Stimulated activated CD8-positive, alpha-beta memory T cell treated with anti-CD3 and anti-CD28 coated beads, Interleukin-12 subunit alpha, Interleukin-12 subunit beta, amount 100 ng/mL, for 1 hour (primary cell): Measurements from ENCODE around the gene RASAL2.

Experiments
- DNase-seq: peaks from one replicate; pipeline ENCODE4 v3.0.0-alpha.2; 2020; ENCODE audit warnings: low read depth

The RASAL2 gene

DNA sequence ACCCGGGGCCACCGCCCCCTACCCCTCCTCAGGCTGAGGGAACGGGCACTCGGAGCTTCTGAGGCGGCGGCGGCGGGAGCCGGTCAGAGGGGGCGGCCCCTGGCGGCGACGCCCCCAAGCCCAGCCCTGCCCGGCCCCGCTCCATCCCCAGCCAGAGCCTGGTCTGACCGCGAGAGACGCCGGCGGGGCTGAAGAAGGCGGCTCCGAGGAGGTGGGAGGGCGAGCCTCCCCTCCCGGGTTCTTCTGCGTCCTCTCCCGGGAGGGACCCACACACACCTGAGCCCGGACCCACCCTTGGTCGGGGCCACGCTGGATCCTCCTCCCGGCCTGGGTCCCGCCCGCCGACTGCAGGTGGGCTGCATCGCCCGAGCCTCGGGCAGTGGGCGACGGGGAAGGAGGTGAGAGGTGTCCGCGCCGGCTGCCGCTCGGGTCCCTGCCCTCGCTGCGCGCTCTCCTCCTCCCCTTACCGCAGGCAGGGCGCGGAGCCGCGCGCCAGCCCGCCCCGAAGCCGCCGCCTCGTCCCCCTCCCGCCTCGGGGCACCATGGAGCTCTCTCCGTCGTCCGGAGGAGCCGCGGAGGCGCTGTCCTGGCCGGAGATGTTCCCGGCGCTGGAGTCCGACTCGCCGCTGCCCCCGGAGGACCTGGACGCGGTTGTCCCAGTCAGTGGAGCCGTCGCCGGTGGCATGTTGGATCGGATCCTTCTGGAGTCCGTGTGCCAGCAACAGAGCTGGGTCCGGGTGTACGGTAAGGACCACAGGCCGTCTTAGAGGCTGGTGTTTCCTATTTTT, at the start of gene RASAL2:
TSS of gene RASAL2 (plus strand) at position 154 of the 788 bp plus-strand sequence. CDS start at position 543, 389 bp downstream.
- DNase-seq: no peak

DNA sequence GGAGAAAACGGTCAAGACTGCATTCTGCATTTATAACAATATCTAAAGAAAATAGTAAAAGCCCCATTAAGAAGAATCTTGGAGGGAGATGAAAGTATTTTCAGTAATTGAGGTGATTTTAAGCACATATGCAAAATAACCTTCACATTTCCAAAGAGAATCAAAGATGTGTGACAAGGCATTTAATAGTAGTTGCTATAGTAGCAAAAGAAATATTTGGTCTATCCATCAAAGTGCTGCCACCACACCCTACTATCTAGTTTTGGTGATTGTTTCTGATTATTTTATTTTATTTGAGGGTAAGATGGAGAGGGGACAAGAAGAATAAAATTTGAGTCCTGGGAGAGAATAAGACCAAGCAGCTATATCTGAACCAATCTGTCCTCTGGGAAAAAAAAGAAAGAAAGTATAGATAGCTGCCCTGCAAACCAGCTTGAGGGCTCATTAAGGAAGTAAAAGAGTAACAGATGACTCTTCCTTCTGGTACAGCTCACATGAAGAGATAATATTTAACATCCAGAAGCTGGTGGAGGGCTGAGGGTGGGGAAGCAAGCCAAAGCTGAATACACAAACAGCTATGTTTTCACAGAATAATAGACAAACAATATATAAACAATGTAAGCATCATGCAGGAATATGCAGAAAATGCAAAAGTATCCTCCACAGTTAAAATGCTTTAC, 47.2 kb upstream of the RASAL2 start:
- no peak for DNase-seq

DNA sequence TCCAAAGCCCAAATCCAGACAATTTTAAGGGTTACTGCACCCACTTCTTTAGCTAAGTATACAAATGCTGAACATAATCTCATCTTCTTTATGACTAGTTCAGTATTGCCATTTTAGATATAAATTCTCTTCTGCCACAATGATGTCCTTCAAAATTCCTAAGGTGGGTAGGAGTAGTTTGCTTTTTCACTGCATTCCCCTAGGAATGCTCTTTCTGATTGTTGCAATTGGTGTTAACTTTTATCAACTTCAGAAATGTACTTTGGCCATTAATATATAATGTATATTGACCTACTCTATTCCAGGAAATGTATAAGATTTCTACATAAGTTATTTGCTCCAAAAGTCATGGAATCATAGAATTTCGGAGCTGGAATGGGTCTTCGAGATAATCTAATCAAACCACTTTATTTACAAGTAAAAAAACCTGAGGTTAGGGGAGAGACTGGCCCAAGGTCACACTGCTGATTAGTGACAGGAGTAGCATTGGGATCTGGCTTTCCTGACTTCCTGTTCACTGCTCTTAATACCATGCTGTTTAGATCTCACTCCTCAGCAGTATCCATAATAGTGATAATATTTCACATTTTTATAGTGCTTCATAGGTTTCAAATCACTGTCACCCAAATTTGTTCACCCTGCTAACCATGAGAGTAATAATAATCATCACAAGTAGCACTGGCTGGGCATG, 46.4 kb upstream of the RASAL2 start:
- DNase-seq: no peak

DNA sequence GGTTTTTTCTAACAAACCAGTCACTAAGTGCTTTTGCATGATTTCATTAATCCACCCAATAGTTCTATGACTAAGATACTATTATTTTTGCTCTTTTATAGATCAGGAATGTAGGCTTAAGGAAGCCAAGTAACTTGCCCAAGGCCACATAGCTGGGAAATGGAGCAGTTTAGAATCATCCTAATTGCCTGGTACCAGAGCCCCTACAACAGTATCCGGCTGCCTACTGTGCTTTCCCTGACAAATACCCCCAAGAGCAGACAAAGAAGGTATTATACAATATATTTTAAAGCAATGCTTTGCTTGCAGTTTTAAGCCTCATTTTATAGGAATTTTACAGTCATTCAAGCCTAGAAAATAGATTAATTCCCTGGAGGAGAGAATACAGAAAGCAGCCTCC, 45.5 kb upstream of the RASAL2 start:
- no peak for DNase-seq

DNA sequence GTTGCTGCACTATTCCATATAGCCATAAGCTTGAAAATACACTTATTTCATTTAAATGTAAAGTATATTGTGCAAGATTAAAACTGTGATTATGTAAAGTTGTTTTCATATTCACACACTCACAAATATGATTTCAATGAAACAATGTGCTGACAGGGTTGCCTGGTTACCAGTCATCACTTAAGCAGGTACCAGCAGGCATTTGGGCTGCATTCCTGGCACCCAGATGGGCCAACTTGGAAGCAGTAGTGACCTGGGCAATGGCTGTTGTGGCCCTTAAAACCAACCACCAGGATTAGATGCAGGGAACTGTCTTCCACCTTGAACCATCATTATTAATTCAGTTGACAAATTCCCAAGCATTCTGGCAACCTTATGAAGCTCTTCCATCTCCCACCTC, 45.0 kb upstream of the RASAL2 start:
- DNase-seq: no peak

DNA sequence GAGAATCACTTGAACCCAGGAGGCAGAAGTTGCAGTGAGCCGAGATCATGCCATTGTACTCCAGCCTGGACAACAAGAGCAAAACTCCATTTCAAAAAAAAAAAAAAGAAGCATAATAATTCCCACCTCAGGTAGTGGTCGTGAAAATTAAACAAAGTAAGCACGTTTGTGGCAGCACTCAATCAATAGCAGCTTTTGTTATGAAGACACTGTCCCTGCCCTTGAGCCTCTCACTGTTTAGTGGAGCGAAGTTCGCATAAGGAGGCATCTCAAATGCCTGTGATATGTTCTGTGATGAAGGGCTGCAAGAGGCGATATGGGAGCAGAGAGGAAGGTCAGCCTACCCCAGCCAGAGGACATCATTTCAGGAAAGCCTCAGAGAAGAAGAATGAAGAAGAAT, 43.8 kb upstream of the RASAL2 start:
- DNase-seq: no peak

DNA sequence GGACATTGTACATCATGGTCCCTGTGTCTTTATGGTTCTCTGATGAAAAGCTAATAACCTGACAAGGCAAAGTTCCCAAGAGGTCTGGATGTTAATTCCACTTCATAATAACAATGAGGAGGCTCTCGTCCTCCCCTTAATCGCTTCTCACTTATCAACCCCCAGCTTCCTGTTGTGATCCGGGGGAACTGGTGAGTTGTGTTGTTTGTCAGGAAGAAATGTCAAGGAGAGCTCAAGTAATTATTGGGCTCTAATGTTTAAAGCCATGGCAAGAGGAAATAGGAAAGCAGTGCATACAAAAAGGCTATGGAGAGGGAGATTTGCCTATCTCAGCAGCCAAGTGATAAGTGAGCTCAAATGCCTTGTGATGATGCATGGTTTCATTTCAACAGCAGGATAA, 42.8 kb upstream of the RASAL2 start:
- no peak for DNase-seq

DNA sequence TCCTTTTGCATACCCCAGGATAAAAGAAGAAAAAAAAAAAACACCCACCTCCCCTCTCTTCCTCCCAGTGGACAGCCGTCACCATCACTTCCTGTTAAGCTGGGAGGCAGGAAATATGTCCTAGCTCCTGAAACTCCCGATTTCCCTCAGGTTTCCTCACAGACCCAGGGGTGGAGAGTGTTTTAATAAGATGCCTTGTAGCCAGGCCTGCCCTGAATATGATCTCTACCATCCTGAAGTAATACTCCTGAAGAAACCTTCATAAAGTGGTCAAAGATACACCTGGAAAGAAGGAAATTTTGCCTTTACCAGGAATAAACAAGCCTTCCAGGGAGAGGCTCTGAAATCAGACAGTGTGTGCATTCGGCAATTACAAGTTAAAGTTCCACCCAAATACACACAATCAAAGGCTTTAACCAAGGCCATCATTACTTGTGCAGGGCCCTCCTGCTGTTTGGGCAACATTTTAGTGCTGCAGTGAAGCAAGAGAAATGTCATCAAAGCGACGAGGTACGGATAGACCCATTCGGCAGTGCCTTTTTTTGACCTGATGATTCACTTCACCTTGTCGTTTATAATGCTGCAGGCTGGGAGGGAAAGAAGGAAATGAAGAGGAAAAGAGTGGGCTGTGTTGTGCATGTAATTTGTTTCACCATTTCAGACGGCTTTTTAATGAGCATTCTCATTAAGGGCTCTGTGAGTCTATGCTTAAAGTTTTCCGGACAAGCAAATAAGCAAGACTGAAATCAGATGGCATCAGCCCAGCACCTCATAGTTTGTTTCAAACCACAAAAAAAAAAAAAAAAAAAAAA, 41.0 kb upstream of the RASAL2 start:
- no peak for DNase-seq

DNA sequence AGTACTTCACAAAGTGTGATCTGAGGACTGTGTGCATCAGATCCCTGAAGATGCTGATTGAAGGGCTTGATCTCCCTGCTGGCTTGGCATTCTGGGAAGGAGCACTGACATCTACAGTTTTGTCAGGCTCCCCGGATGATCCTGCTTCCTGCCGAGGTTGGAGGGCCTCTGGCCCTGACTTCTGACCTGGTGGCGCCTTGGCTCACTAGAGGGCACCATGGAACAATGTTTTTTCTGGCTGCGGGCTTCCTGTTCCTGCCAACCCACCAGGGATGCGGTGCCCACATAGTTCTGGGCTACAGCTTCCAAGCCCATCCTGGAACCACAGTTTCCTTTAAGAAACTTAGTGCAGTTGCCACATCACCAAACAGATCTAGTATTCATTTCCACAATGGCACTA, 38.8 kb upstream of the RASAL2 start:
- DNase-seq: no peak

DNA sequence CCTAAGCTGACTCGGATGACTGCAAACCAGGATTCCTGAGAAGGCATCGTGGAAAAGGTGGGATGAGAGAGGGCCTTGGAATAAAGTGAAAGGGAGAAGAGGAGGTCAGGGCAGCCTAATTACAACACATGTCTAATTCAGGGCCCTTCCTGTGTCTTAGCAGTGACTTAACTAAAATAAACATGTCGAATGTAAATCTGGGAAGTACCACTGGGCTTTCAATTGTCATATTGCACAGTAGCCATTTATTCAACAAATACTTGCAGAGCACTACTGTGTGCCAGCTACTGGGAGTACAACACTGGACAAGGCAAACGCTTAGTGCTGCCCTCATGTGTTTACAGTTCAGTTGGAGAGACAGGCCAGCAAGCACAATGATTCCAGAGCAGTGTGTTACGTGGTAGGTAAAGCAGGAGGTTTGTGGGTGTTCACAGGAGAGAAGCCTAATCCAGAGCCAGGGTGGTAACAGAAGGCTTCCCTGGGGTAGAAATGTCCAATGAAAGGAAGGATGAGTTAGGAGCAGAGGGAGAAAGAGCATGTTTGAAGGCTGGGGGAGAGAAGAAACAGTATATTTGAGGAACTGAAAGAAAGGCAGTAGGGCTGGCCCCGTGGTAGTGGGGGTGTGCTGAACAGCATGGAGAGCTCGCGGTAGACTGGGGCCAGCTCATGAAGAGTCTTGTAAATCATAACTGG, 38.0 kb upstream of the RASAL2 start:
- no peak for DNase-seq

DNA sequence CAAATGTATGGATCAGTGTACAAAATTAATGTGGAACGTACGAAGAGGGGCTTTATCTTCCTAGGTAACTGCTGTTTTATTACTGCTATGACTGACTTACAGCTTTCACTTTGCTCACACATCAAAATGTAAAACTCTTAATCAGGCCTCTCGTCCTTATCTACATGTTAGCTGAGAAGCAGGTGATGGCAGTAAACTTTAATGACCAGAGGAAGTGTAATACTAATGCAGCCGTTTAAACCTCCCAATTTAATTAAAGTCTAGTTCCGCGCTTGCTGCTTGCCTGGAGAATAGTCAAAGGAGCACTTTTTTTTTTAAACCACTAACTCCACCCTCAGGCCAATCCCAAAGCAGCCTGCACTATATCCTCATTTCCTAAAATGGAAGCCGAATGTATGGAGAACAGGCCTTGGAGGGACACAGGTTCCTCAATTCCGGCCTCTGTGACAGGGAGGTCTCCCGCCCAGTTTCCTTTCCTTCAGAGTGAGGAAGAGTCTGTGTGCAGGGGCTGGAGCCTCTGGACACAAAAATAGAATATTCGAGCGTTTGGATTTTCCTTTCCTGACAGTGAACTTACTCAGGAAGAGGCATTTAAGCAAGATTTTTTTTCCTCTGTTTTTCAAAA, 36.7 kb upstream of the RASAL2 start:
- DNase-seq: no peak

DNA sequence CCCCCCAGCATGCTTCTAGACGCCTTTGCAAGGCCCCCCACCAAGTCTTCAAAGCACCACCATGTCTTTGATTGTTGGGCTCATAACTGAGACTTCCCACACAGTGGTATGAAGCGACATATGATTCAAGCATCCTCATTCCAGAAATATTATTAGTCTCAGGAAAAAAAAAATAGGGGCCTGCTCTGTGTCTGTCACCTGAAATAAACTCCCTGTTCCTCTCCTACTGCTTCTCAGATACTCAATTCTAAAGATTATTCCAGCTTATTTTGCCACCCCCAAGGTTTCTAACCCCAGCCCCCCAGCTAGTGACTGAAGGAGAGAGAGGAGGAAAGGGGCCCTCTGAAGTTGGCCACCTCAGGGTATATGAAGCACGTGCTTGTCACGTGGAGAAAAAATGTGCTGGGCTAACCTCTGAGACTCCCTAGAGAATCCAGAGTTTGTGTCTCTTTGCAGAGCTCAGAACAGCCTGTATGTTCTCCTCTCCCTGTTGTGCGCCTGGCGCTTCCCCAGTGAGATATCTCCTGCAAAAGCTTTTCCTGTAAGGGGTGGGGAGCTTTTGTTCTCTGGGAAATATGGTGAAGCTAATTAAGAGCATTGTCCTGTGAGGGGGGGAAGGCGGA, 35.9 kb upstream of the RASAL2 start:
- no peak for DNase-seq

DNA sequence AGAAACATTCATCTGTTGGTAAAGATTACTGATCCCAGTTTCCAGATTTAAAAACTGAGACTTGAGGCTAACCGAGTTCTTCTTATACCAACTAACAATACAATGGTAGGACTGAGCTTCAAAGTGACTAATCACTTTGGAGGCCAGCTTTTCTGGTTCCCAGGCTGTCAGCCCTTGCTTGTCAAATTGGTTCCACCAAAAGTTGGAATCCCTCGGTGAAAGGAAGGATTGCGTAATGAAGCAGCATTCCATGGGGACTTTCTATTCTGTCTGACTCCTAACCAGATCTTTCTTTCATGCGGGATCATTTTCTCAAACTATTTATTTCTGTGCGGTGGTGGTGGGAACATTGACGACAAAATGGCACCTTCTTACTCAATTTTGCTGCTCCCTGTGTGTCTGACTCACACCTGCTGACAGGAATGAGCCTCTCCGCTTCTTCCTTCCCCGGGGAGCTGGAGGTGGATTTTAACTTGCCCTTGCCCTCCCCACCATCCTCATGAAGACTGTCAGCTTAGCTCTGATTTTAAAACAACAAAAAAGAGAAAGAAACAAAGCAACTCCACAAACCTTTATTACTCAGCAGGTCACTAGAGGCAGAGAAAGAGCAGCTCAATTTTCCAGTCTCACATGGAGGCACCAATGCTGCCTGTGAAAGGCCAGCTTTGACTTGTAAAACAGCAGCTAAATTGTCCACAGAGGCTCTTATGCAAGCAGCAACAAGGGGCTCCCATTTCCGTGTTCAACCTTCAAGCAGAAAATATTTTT, 32.9 kb upstream of the RASAL2 start:
- DNase-seq: no peak

DNA sequence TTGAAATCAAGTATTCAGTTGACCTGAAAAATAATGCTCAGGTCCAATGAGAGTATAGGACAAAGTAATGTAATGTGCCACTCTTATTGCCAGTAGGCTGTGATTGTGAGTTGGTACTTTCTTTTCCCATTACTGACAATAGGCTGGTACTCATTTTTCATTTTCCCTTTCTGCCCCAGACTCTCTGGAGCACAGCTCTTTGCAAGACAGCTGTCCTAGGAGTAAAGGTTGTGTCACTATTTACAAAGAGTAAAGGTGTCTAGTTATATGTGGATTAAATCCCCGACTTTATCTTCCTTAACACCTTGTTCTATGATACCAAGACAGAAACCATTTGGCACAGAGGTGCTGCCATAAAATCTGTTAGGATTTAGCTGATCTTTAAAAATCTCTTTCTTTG, 32.3 kb upstream of the RASAL2 start:
- no peak for DNase-seq

DNA sequence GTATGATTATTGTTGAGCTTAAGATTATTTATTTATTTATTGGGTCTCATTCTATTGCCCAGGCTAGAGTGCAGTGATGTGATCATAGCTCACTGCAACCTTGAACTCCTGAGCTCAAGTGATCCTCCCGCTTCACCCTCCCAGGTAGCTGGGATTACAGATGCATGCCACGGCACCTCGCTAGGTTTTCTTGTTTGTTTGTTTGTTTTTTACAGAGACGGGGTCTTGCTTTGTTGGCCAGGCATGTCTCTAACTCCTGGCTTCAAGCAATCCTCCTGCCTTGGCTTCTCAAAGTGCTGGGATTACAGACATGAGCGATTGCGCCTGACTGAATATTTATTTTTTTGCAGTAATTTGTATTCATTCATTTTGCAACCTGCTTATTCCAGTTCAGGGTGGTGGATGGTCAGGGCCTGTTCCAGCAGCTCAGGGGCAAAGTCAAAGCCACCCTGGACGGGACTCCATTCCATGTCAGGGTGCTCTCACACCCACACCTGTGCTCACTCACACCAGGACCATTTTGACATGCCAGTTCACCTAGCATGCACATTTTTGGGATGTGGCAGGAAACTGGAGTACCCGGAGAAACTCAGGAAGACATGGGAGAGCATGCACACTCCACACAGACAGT, 29.6 kb upstream of the RASAL2 start:
- DNase-seq: no peak

DNA sequence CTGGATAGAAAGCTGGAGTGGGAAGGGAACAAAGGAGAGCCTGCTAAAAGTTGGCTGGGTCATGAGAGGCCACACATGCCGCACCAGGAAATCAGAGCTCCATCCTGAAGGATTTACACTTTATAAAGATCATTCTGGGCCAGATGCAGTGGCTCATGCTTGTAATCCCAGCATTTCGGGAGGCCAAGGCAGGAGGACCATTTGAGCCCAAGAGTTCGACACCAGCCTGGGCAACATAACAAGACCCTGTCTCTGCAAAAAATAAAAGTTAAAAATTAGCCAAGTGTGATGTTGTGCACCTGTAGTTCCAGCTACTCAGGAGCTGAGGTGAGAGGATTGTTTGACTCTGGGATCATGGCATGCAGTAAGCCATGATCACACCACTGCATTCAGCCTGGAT, 28.7 kb upstream of the RASAL2 start:
- DNase-seq: no peak

DNA sequence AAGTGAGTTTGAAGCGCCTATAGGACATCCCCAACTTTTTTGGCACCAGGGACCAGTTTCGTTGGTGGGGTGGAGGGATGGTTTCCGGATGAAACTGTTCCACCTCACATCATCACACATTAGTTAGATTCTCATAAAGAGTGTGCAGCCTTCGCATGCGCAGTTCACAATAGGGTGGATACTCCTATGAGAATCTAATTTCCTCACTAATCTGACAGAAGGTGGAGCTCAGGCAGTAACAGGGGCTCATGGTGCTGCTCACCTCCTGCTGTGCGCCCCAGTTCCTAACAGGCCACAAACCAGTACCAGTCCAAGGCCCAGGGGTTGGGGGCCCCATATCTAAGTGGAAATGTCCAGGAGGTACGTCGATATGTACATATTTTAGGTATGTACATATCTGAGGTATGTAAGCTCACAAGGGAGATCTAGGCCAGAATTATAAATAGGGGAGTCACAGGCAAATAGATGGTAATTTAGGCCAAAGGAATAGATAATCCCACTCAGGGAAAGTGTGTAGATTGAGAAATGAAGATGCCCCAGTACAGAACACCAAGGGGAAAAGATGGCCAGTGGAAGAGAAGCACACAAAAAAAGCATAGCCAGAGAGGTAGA, 27.5 kb upstream of the RASAL2 start:
- no peak for DNase-seq

DNA sequence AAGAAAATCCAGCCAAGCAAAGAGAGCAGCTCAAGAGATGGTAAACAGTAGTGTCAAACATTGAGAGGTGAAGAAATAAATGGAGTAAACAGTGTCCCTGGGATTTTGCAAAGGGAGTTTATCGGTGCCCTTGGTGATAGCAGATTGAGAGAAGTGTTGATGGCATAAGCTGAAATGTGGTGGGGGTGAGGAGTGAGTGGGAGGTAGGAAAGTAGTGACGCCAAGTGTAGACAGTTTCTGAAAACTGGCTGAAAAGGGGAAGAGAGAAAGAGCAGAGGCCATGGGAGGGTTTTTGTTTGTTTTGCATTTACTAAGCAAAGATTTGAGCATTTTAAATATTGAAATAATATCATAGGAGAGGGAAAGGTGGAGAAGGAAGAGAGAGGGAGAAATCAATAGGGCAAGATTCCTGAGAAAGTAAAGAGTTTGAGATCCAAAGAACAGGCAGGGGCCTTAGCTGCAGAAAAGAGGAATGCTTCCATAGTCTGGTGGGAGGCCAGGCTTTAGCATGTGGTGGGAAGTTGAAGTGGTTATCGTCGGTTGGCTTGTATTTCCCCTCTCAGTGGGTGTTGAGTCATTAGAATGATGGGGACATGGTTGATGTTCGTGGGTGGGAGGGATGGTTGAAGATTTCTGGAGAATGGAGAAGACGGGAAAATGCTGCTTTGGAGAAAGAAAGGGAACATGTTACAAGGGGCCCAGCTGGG, 26.8 kb upstream of the RASAL2 start:
- no peak for DNase-seq
